Glutamatergic neuron (in vitro differentiated cells): ENCODE results near the gene TPK1. TPM values are rescaled to one million over a fixed set of nuclear protein-coding genes. Genes with fewer than 3 reads are reported as not detected.

ENCODE experiments used
- DNase-seq: peaks from one replicate; pipeline ENCODE4 v3.0.0; 2022
- H3K27ac Mint-ChIP-seq: one replicate; pipeline ENCODE4 v1.8.0; 2020; ENCODE audit warnings: mild to moderate bottlenecking, mixed read lengths, inconsistent platforms; ENCODE audit not compliant: unreplicated experiment
- H3K27me3 Mint-ChIP-seq: one replicate; pipeline ENCODE4 v1.8.0; 2020; ENCODE audit warnings: mild to moderate bottlenecking, moderate library complexity, mixed read lengths, inconsistent platforms; ENCODE audit not compliant: unreplicated experiment
- H3K36me3 Mint-ChIP-seq: one replicate; pipeline ENCODE4 v1.8.0; 2020; ENCODE audit warnings: mild to moderate bottlenecking, mixed read lengths, inconsistent platforms; ENCODE audit not compliant: unreplicated experiment
- H3K4me1 Mint-ChIP-seq: one replicate; pipeline ENCODE4 v1.8.0; 2020; ENCODE audit warnings: mild to moderate bottlenecking, low read depth, mixed read lengths, inconsistent platforms; ENCODE audit not compliant: unreplicated experiment
- H3K4me3 Mint-ChIP-seq: one replicate; pipeline ENCODE4 v1.8.0; 2020; ENCODE audit warnings: mild to moderate bottlenecking, mixed read lengths, inconsistent platforms; ENCODE audit not compliant: unreplicated experiment
- H3K9me3 Mint-ChIP-seq: one replicate; pipeline ENCODE4 v1.8.0; 2020; ENCODE audit warnings: mild to moderate bottlenecking, moderate library complexity, mixed read lengths, inconsistent platforms; ENCODE audit not compliant: unreplicated experiment
- total RNA-seq: library from RNA; stranded (reverse); fragmentation: NEBNext Ultra II Directional; extraction: Animal tissue kit (Norgen Biotek cat#: 25700); gene quantifications from one replicate; pipeline ENCODE4 v1.2.1, GENCODE V29; 2021; ENCODE audit not compliant: unreplicated experiment
- TF ChIP-seq, protein P1 (sequence below): fragments of 200-600 bp; sonication (generic); IDR thresholded peaks from one replicate; pipeline ENCODE4 v1.5.0; 2021; ENCODE audit not compliant: partially characterized antibody, unreplicated experiment

The TPK1 gene
- total RNA-seq, 1 donor from 2014 or later = 2.6 TPM

DNA sequence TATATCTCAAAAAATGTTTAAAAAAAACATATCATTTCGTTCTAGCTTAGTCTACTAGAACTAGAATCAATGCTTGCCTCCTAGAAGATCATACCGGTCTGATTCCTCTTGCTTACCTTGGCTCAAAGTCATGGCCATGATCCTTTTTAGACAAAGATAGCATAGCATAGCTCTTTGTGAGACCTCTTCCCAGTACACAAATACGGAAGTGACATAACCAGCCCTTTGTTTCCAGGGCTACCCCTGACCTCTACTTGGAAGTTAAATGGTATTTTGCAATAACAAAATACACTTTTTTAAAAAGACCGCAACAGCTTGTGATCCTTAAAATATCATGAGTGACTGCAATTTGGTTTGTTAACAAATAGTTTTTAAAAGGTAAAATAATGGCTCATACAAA, 301.7 kb downstream of the TPK1 start:
- TF ChIP-seq, protein P1, sequence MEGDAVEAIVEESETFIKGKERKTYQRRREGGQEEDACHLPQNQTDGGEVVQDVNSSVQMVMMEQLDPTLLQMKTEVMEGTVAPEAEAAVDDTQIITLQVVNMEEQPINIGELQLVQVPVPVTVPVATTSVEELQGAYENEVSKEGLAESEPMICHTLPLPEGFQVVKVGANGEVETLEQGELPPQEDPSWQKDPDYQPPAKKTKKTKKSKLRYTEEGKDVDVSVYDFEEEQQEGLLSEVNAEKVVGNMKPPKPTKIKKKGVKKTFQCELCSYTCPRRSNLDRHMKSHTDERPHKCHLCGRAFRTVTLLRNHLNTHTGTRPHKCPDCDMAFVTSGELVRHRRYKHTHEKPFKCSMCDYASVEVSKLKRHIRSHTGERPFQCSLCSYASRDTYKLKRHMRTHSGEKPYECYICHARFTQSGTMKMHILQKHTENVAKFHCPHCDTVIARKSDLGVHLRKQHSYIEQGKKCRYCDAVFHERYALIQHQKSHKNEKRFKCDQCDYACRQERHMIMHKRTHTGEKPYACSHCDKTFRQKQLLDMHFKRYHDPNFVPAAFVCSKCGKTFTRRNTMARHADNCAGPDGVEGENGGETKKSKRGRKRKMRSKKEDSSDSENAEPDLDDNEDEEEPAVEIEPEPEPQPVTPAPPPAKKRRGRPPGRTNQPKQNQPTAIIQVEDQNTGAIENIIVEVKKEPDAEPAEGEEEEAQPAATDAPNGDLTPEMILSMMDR = no peak
- no peaks in the 10 kb centered on the region for H3K9me3 Mint-ChIP-seq
- no peak for DNase-seq
- H3K27me3 Mint-ChIP-seq = no peaks in the 10 kb centered on the region
- H3K4me1 Mint-ChIP-seq = no peaks in the 10 kb centered on the region
- no peak overlapping the region for H3K4me3 Mint-ChIP-seq
- no peaks in the 10 kb centered on the region for H3K36me3 Mint-ChIP-seq
- no peak overlapping the region for H3K27ac Mint-ChIP-seq

DNA sequence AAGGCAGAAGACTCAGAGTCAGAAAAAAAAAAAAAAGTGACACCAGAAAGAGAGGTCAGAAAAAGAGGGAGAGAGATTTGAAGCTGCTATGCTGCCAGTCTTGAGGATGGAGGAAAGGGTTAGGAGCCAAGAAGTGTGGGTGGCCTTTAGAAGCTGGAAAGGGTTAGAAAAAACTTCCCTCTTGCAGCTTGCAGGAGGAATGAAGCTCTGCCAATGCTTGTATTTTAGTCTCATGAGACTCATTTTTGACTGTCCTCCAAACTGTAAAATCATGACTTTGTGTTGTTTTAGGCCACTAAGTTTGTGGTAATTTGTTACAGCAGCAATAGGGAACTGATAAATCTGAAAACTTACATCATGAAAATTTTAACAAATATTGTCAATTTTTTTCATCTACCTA, 304.7 kb downstream of the TPK1 start:
- no peak for DNase-seq
- Mint-ChIP-seq H3K4me3 (no peak overlapping the region), H3K36me3 (no peaks in the 10 kb centered on the region), H3K27me3 (no peaks in the 10 kb centered on the region), H3K4me1 (no peaks in the 10 kb centered on the region), H3K9me3 (no peaks in the 10 kb centered on the region), H3K27ac (no peak overlapping the region)
- TF ChIP-seq, protein P1 = no peak

DNA sequence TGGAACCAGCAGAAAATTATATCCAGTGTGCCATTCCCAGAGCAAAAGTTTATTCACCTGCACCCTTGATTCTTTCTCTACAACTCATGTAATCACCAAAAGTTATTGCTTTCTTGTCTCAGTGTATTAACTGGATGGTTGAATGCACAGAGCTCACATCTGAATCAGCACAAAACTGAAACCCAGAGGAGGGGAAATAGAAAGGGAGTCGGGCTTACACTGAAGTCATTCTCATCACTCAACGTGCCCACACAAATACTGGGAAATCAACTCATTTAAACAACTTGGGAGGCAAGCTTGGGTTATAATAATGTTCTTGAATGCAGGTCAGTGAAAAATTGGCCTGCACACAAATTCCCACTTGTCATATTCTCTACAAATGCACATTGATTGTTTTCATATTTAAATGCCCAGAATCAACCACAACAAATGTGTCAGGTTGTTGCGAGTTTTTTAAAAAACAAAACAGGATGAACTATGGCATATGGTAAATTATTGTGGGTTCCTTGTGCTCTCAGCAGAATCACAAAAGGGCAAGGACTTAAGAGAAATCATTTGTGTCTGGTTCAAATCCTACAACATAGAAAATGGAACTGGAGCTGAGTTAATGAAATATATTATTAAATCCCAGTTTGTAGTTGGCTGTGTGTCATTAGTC, 306.5 kb downstream of the TPK1 start:
- Mint-ChIP-seq H3K27me3 (no peaks in the 10 kb centered on the region), H3K4me1 (no peaks in the 10 kb centered on the region), H3K27ac (no peak overlapping the region), H3K36me3 (no peaks in the 10 kb centered on the region), H3K9me3 (no peaks in the 10 kb centered on the region), H3K4me3 (no peak overlapping the region)
- no peak for DNase-seq
- TF ChIP-seq, protein P1 = no peak

DNA sequence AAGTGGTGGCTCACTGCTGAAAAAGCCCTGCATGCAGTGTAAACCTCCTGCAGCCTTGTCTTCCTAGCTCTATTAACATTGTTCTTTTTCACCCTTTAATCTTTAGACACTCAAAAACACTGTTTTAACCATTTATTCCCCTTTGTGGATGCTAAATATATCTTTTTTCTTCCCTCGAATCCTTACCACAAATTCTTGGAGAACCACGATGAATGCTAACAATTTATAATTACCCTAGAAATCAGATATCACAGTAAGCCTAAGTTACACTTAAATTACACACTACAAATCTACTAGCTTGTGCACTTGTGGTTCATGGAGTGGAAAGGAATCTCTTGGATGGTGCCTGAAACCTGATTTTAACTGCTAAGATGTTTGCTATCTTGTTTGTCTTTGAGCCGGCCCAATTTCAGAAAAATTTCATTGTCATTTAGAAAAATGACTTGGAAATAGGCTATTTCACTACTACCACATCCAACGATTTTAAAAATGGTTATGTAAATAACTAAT, 307.3 kb downstream of the TPK1 start:
- Mint-ChIP-seq H3K4me1 (no peaks in the 10 kb centered on the region), H3K9me3 (no peaks in the 10 kb centered on the region), H3K27me3 (no peaks in the 10 kb centered on the region), H3K36me3 (no peaks in the 10 kb centered on the region), H3K4me3 (no peak overlapping the region), H3K27ac (no peak overlapping the region)
- no peak for DNase-seq
- TF ChIP-seq, protein P1 = no peak

DNA sequence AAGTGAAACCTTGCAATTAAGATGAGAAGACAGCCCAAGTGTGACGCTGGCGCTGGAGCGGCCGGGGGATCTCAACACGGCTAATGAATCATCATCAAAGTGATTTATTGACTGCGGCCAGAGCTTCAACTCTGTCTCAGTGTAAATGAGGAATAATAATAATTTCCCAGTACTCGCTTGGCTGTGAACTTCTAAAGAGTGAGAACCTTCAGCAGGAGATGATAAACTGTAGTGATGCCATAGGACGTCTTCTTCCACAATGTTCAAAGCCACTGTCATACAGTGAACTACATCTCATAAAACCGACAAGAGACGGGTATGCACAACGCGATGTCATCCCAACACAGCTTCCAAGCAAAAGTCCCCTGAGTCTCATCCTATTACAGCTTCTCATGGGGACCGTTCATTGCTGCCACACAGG, 308.8 kb downstream of the TPK1 start:
- TF ChIP-seq, protein P1 = no peak
- H3K9me3 Mint-ChIP-seq = no peaks in the 10 kb centered on the region
- H3K36me3 Mint-ChIP-seq = no peaks in the 10 kb centered on the region
- no peak overlapping the region for H3K27ac Mint-ChIP-seq
- H3K4me3 Mint-ChIP-seq = no peak overlapping the region
- no peaks in the 10 kb centered on the region for H3K27me3 Mint-ChIP-seq
- DNase-seq = no peak
- no peaks in the 10 kb centered on the region for H3K4me1 Mint-ChIP-seq
